HCT116 (cell line): Measurements from ENCODE around the gene RCAN2.

Experiments
- CTCF ChIP-seq, 3 experiments: fragments of 200-600 bp in 1 of 3; sonication (generic) in 1 of 3; IDR thresholded peaks in 2 of 3; conservative IDR thresholded peaks in 1 of 3; 2 replicates each; pipeline ENCODE4 v1.5.1; 2012 to 2017; ENCODE audit warnings: low read depth in 2 of 3, low read length in 2 of 3, antibody characterized with exemption in 1 of 3, borderline replicate concordance in 1 of 3, control low read depth in 1 of 3, mild to moderate bottlenecking in 1 of 3, mixed read lengths in 1 of 3, mixed run types in 1 of 3, moderate library complexity in 1 of 3; ENCODE audit not compliant: insufficient read depth in 1 of 3
- ELF1 ChIP-seq: IDR thresholded peaks from 2 replicates; pipeline ENCODE4 v1.6.1; 2012; ENCODE audit warnings: low read depth, borderline replicate concordance
- EZH2 ChIP-seq: fragments of 200-600 bp; sonication (generic); IDR thresholded peaks from 2 replicates; pipeline ENCODE4 v1.6.1; 2017; ENCODE audit warnings: antibody characterized with exemption, mixed run types
- EZH2phosphoT487 ChIP-seq: fragments of 200-600 bp; IDR thresholded peaks from 2 replicates; pipeline ENCODE4 v1.6.1; 2018; ENCODE audit warnings: antibody characterized with exemption, borderline replicate concordance
- MAX ChIP-seq: IDR thresholded peaks from 2 replicates; pipeline ENCODE4 v1.6.1; 2012
- POLR2A ChIP-seq: IDR thresholded peaks from 2 replicates; pipeline ENCODE4 v1.7.0; 2011; ENCODE audit warnings: borderline replicate concordance; ENCODE audit not compliant: insufficient read depth, insufficient read length; ENCODE audit errors: extremely low read depth
- POLR2AphosphoS5 ChIP-seq: IDR thresholded peaks from 2 replicates; pipeline ENCODE4 v1.6.1; 2011; ENCODE audit warnings: mild to moderate bottlenecking, low read depth, low read length, moderate library complexity
- RAD21 ChIP-seq: IDR thresholded peaks from 2 replicates; pipeline ENCODE4 v1.6.1; 2012; ENCODE audit warnings: low read depth, mild to moderate bottlenecking
- REST ChIP-seq: IDR thresholded peaks from 2 replicates; pipeline ENCODE4 v1.6.1; 2012; ENCODE audit warnings: low read depth
- YY1 ChIP-seq: IDR thresholded peaks from 2 replicates; pipeline ENCODE4 v1.6.1; 2011; ENCODE audit warnings: low read length, low read depth, moderate library complexity, mild to moderate bottlenecking; ENCODE audit not compliant: insufficient replicate concordance; ENCODE audit errors: extremely low read depth
- ZBTB33 ChIP-seq: IDR thresholded peaks from 2 replicates; pipeline ENCODE4 v1.6.1; 2011; ENCODE audit warnings: mild to moderate bottlenecking, low read length, moderate library complexity; ENCODE audit not compliant: insufficient replicate concordance; ENCODE audit errors: extremely low read depth

GRCh38 chr6:46244670-46245069 is 246.6 kb downstream of the RCAN2 start:
- no peak for TF ChIP-seq EZH2
- no peak for TF ChIP-seq CTCF (IDR thresholded peaks at IDR 0.05 in 2 of 3, conservative IDR thresholded peaks at IDR 0.05 in 1 of 3; ENCODE audit: borderline replicate concordance in 1 of 3, insufficient read depth in 1 of 3, low read depth in 2 of 3, low read length in 2 of 3)
- TF ChIP-seq ELF1: no peak
- no peak for TF ChIP-seq POLR2A
- no peak for TF ChIP-seq MAX
- no peak for TF ChIP-seq POLR2AphosphoS5
- TF ChIP-seq YY1: no peak
- TF ChIP-seq ZBTB33: no peak
- TF ChIP-seq REST: no peak
- no peak for TF ChIP-seq EZH2phosphoT487
- no peak for TF ChIP-seq RAD21
